ENCODE results near the gene FREM1.

DNA sequence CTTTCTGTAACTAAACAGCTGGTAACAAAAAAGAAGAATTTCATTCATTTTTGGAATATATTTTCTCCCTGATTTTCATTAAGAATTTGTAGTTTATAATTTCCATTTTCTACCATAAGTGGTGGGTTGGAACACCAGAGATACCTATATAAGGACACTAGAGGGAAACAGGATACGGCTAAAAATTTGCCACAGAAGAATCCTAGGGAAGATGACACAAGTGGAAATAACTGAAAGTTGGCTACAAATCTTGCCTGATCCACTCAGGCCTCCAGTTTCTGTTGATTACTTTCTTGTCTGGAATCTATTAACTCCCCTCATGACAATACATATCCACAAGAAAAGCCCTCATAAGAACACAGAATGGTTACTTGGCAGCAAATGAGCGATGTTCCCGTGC is 46.8 kb downstream of the FREM1 start:
- TF ChIP-seq, protein P1, sequence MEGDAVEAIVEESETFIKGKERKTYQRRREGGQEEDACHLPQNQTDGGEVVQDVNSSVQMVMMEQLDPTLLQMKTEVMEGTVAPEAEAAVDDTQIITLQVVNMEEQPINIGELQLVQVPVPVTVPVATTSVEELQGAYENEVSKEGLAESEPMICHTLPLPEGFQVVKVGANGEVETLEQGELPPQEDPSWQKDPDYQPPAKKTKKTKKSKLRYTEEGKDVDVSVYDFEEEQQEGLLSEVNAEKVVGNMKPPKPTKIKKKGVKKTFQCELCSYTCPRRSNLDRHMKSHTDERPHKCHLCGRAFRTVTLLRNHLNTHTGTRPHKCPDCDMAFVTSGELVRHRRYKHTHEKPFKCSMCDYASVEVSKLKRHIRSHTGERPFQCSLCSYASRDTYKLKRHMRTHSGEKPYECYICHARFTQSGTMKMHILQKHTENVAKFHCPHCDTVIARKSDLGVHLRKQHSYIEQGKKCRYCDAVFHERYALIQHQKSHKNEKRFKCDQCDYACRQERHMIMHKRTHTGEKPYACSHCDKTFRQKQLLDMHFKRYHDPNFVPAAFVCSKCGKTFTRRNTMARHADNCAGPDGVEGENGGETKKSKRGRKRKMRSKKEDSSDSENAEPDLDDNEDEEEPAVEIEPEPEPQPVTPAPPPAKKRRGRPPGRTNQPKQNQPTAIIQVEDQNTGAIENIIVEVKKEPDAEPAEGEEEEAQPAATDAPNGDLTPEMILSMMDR (IDR thresholded peaks at IDR 0.05; ENCODE audit: insufficient read depth, low read depth, low read length): no peak
- TF ChIP-seq EZH2 (IDR thresholded peaks at IDR 0.05; ENCODE audit: insufficient read depth, low read length): no peak
